ENCODE measurements around the gene LNX1. TPM values are rescaled to one million over a fixed set of nuclear protein-coding genes. Genes with fewer than 3 reads are reported as not detected.

Gene LNX1
- total RNA-seq, 1 donor, result 3.5 TPM

DNA sequence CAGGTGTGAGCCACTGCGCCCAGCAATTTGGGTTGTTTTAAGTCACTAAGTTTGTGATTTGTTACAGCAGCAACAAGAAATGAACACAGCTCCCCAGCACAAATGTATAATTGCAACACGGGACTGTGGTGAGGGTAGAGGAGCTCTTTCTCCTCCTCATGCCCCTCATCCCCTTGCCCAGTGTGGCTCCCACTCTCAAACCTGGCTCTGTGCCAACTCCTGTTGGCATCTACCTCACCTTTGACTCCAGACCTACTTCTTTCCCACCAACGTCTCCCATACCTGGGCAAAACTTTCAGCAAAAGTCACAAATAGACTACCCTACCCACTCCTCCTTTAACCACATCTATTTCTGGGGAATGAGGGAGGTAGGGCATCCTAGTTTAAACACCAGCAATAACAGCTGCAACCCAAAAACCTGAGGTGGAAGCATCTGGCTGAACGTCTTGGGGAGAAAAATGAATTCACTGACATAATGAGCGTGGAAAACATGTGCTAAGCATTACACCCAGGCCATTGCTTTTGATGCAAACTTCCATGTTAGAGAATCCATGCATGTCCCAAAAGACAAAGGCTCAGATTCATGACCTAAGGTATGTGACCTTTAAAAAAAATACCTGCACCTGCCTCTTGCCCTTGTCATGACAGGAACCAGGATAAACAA, 19.2 kb downstream of the LNX1 start:
- no peak overlapping the region for H3K4me3 ChIP-seq (ENCODE audit: low read depth, low read length)
- TF ChIP-seq, protein P1, sequence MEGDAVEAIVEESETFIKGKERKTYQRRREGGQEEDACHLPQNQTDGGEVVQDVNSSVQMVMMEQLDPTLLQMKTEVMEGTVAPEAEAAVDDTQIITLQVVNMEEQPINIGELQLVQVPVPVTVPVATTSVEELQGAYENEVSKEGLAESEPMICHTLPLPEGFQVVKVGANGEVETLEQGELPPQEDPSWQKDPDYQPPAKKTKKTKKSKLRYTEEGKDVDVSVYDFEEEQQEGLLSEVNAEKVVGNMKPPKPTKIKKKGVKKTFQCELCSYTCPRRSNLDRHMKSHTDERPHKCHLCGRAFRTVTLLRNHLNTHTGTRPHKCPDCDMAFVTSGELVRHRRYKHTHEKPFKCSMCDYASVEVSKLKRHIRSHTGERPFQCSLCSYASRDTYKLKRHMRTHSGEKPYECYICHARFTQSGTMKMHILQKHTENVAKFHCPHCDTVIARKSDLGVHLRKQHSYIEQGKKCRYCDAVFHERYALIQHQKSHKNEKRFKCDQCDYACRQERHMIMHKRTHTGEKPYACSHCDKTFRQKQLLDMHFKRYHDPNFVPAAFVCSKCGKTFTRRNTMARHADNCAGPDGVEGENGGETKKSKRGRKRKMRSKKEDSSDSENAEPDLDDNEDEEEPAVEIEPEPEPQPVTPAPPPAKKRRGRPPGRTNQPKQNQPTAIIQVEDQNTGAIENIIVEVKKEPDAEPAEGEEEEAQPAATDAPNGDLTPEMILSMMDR (IDR thresholded peaks at IDR 0.05; ENCODE audit: insufficient read depth, low read length), result no peak
- no peak for DNase-seq (ENCODE audit: low read depth)

DNA sequence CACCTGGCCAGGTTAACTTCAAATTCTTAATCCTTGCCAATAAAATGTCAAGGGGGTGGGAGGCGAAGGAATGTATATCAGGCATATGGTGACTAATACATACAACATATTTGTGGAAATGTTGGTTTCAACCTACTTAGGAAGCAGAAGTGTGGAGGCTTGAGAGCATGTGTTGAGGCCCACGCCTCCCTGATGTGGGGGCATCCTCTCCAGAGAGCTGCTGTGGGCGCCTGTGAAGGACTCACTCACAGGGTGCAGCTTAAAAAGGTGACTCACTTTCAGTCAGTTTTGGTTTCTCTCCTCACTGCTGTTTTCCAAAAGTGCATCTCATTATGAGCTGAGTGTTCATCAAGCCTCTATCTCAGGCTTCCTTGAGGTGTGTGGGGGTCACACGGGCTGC, 27.5 kb downstream of the LNX1 start:
- peak; percentile 32 for DNase-seq (ENCODE audit: low read depth)
- no peak overlapping the region for H3K4me3 ChIP-seq (ENCODE audit: low read depth, low read length)
- TF ChIP-seq, protein P1 (IDR thresholded peaks at IDR 0.05; ENCODE audit: insufficient read depth, low read length), result no peak

DNA sequence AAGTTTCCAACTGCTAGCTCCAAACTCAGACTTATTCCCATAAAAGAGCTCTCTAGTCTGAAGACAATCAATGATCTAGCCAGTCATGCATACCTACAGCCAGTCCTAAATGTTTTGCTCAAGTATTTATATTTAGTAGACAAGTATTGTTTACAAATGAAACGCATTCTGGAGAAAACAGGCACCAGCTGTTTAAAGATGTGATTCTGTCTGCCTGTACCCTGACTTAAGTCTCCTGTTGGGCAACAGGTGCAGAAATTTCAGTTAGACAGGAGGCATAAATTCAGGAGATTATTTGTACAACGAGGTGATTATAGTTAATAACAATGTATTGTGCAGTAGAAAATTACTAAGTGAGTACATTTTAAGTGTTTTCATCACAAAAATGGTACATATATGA, 28.9 kb downstream of the LNX1 start:
- no peak for DNase-seq (ENCODE audit: low read depth)
- H3K4me3 ChIP-seq (ENCODE audit: low read depth, low read length), result no peak overlapping the region
- TF ChIP-seq, protein P1 (IDR thresholded peaks at IDR 0.05; ENCODE audit: insufficient read depth, low read length), result no peak

DNA sequence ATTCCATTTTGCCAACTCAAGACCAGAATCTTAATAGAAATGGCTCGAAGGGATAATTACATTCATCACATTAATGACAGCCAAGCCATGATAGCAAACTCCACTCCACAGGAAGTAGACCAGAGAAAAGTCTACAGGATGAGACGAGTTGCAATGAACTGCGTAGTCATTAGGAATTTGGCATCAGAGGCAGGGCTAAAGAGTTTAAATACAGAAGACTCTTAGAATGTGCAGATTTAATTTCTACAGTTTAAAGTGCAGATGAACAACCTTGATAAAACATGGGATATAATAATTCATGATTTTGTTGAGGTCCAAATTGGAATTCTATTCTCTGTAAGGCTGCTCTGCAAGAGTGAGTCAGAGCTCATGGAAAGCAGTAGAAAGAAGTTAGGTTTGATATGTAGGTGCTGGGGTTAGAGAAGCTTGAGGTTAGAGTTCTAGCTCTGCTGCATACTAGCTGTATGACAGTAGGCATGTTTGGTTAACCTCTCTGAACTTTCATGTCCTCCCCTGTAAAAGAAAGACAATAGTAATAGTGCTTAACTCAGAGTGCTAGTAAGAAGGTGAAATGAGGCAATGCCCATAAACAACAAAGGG, 32.2 kb downstream of the LNX1 start:
- H3K4me3 ChIP-seq (ENCODE audit: low read depth, low read length), result no peak overlapping the region
- TF ChIP-seq, protein P1 (IDR thresholded peaks at IDR 0.05; ENCODE audit: insufficient read depth, low read length), result no peak
- DNase-seq (ENCODE audit: low read depth), result no peak

DNA sequence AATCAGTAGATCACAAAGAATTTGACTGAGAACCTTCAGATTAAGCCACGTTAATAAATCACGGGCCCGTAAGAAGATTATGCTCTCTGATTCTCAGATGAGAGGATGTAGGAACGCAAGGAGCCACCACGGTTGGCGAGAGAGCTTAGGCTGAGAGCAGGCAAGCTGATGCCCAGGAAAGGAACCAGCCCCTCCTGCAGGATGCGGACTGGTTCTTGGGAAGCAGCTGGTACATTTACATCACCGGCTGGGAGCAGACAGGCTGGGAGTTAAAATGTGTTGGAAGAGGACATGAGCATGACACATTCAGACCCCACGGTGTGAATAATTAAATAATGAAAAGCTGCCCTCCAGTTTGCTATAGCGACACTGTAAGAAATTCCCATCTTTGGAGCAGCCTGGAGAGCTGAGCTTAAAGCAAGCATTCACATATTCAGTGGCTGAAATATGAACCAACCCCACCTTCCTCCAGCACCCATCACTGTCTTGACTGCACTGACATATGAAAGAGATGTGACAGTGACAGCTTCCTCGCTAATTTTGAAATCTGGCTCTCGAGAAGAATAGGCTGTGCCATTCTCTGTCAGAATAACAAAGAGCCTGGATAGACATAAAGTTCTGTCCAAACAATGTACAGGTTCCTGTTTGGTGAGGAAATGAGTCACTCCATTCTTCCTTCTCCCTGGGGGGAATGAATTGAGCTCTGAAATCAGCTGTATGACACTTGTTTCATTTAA, 33.1 kb downstream of the LNX1 start:
- no peak overlapping the region for H3K4me3 ChIP-seq (ENCODE audit: low read depth, low read length)
- TF ChIP-seq, protein P1 (IDR thresholded peaks at IDR 0.05; ENCODE audit: insufficient read depth, low read length), result no peak
- peak; percentile 65 for DNase-seq (ENCODE audit: low read depth)

DNA sequence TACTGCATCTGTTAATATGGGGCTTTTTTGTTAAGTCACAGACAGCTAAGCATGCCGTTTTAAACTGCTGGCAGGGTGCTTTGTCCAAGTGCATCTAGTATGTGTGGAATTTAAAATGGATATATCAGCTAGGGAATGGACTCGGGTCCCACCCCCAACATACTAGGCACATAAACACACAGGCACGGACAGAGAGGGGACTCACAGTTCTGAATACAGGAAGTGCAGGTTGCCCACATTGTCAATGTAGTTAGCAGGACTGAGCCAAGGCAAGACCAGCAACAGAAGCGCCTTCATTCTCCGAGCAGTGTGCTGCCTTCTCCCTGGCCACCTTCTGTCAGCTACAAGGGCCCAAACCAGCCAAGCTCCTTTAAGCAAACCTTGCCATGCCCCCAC, 33.6 kb downstream of the LNX1 start:
- peak; percentile 13 for DNase-seq (ENCODE audit: low read depth)
- TF ChIP-seq, protein P1 (IDR thresholded peaks at IDR 0.05; ENCODE audit: insufficient read depth, low read length), result no peak
- H3K4me3 ChIP-seq (ENCODE audit: low read depth, low read length), result no peak overlapping the region

Data from fibroblast of the aortic adventitia (primary cell).